SK-N-SH treated with all-trans-retinoic acid at 6 μM for 48 hours (cell line): ENCODE data around the gene HPCAL4.

Source experiments
- ATAC-seq: fragments of 200-7000 bp; cut with Tn5 transposase; 3 replicates; pipeline ENCODE4 v1.9.1; 2020; ENCODE audit warnings: mild to moderate bottlenecking, moderate library complexity
- ARNTL ChIP-seq: fragments of 450-650 bp; formaldehyde crosslinking; IDR thresholded peaks from 2 replicates; pipeline ENCODE4 v1.5.0; 2020; ENCODE audit warnings: low read depth, mild to moderate bottlenecking, moderate library complexity, borderline replicate concordance
- BACH2 ChIP-seq: fragments of 250-450 bp; sonication (Bioruptor Pico); IDR thresholded peaks from 2 replicates; pipeline ENCODE4 v1.9.0; 2021; ENCODE audit warnings: mild to moderate bottlenecking, borderline replicate concordance
- CREB5 ChIP-seq: fragments of 250-450 bp; sonication (Bioruptor Pico); IDR thresholded peaks from 2 replicates; pipeline ENCODE4 v1.5.1; 2020; ENCODE audit warnings: low read depth, mild to moderate bottlenecking, moderate library complexity
- CSDC2 ChIP-seq: fragments of 250-450 bp; sonication (Bioruptor Pico); IDR thresholded peaks from 2 replicates; pipeline ENCODE4 v1.5.0; 2020; ENCODE audit warnings: mild to moderate bottlenecking, moderate library complexity
- CSRNP3 ChIP-seq: fragments of 250-450 bp; sonication (Bioruptor Pico); IDR thresholded peaks from 2 replicates; pipeline ENCODE4 v1.5.1; 2021; ENCODE audit warnings: mild to moderate bottlenecking, moderate library complexity
- ESRRG ChIP-seq: fragments of 250-450 bp; sonication (Bioruptor Pico); IDR thresholded peaks from 2 replicates; pipeline ENCODE4 v1.6.1; 2021; ENCODE audit warnings: mild to moderate bottlenecking
- GLIS3 ChIP-seq: fragments of 250-450 bp; sonication (Bioruptor Pico); IDR thresholded peaks from 2 replicates; pipeline ENCODE4 v1.5.0; 2020; ENCODE audit warnings: mild to moderate bottlenecking, moderate library complexity
- ISL1 ChIP-seq: fragments of 250-450 bp; sonication (Bioruptor Pico); IDR thresholded peaks from 2 replicates; pipeline ENCODE4 v2.1.2; 2022; ENCODE audit warnings: mild to moderate bottlenecking, moderate library complexity
- OSR1 ChIP-seq: fragments of 250-450 bp; sonication (Bioruptor Pico); IDR thresholded peaks from 2 replicates; pipeline ENCODE4 v1.8.0; 2022; ENCODE audit warnings: moderate library complexity, mild to moderate bottlenecking, inconsistent platforms
- POU6F1 ChIP-seq: fragments of 250-450 bp; sonication (Bioruptor Pico); IDR thresholded peaks from 2 replicates; pipeline ENCODE4 v1.8.0; 2021; ENCODE audit warnings: low read depth, mild to moderate bottlenecking, moderate library complexity, borderline replicate concordance
- PPARA ChIP-seq: fragments of 250-450 bp; sonication (Bioruptor Pico); IDR thresholded peaks from 2 replicates; pipeline ENCODE4 v1.5.0; 2020; ENCODE audit warnings: mild to moderate bottlenecking, borderline replicate concordance
- RARB ChIP-seq: fragments of 250-450 bp; sonication (Bioruptor Pico); IDR thresholded peaks from 2 replicates; pipeline ENCODE4 v1.8.0; 2021; ENCODE audit warnings: mild to moderate bottlenecking, moderate library complexity
- TCF4 ChIP-seq: fragments of 250-450 bp; sonication (Bioruptor Pico); IDR thresholded peaks from 2 replicates; pipeline ENCODE4 v1.8.0; 2021; ENCODE audit warnings: mild to moderate bottlenecking, moderate library complexity, borderline replicate concordance
- TOX ChIP-seq: fragments of 250-450 bp; sonication (Bioruptor Pico); IDR thresholded peaks from 2 replicates; pipeline ENCODE4 v1.8.0; 2021; ENCODE audit warnings: mild to moderate bottlenecking, moderate library complexity, borderline replicate concordance
- ZC3H10 ChIP-seq: fragments of 250-450 bp; sonication (Bioruptor Pico); IDR thresholded peaks from 2 replicates; pipeline ENCODE4 v1.5.1; 2021; ENCODE audit warnings: mild to moderate bottlenecking, moderate library complexity
- ZFP3 ChIP-seq: fragments of 250-450 bp; sonication (Bioruptor Pico); IDR thresholded peaks from 2 replicates; pipeline ENCODE4 v1.5.0; 2020; ENCODE audit warnings: mild to moderate bottlenecking, moderate library complexity
- ZFP30 ChIP-seq: fragments of 450-650 bp; formaldehyde crosslinking; IDR thresholded peaks from 2 replicates; pipeline ENCODE4 v1.5.0; 2022; ENCODE audit warnings: mild to moderate bottlenecking, moderate library complexity
- ZNF565 ChIP-seq: fragments of 450-650 bp; formaldehyde crosslinking; conservative IDR thresholded peaks from 2 replicates; pipeline ENCODE4 v1.5.0; 2020; ENCODE audit warnings: low read depth, mild to moderate bottlenecking, moderate library complexity
- ZNF8 ChIP-seq: fragments of 450-650 bp; formaldehyde crosslinking; IDR thresholded peaks from 2 replicates; pipeline ENCODE4 v1.5.0; 2020; ENCODE audit warnings: mild to moderate bottlenecking, moderate library complexity
- TF ChIP-seq, protein P1 (sequence below): fragments of 250-450 bp; sonication (Bioruptor Pico); IDR thresholded peaks from 2 replicates; pipeline ENCODE4 v1.5.0; 2020; ENCODE audit warnings: mild to moderate bottlenecking, moderate library complexity
- TF ChIP-seq, protein P2 (sequence below): fragments of 250-450 bp; sonication (Bioruptor Pico); IDR thresholded peaks from 2 replicates; pipeline ENCODE4 v1.8.0; 2020; ENCODE audit warnings: mild to moderate bottlenecking, moderate library complexity, borderline replicate concordance

Gene HPCAL4

DNA sequence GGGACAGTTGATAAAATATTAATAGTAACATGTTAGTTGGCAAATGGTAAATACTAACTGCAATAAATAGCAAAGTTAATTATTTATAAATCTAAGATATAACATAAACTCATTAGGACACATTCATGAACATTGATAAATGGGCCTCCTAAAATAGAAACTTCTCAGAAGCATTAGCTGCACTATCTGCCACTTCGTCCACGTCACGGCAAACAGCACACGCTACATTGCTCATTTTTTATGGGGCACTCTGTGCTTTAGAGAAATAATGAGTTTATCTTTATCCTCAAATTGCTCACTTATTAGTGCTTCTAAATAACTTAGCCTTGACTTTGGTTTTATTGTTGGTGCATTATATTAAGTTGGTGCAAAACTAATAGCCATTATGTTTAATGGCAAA lies 16.3 kb upstream of the HPCAL4 start:
- no peak for ATAC-seq
- TF ChIP-seq ZFP3 (CRISPR knock-in tag) (no peak), CSDC2 (CRISPR knock-in tag) (no peak), OSR1 (no peak), BACH2 (no peak), ISL1 (CRISPR knock-in tag) (no peak), ARNTL (CRISPR knock-in tag) (no peak), ESRRG (no peak), POU6F1 (CRISPR knock-in tag) (no peak), ZC3H10 (CRISPR knock-in tag) (no peak), PPARA (CRISPR knock-in tag) (no peak), CREB5 (CRISPR knock-in tag) (no peak), RARB (CRISPR knock-in tag) (no peak), ZNF8 (CRISPR knock-in tag) (no peak), TOX (no peak), GLIS3 (CRISPR knock-in tag) (no peak)
- TF ChIP-seq, protein P1, sequence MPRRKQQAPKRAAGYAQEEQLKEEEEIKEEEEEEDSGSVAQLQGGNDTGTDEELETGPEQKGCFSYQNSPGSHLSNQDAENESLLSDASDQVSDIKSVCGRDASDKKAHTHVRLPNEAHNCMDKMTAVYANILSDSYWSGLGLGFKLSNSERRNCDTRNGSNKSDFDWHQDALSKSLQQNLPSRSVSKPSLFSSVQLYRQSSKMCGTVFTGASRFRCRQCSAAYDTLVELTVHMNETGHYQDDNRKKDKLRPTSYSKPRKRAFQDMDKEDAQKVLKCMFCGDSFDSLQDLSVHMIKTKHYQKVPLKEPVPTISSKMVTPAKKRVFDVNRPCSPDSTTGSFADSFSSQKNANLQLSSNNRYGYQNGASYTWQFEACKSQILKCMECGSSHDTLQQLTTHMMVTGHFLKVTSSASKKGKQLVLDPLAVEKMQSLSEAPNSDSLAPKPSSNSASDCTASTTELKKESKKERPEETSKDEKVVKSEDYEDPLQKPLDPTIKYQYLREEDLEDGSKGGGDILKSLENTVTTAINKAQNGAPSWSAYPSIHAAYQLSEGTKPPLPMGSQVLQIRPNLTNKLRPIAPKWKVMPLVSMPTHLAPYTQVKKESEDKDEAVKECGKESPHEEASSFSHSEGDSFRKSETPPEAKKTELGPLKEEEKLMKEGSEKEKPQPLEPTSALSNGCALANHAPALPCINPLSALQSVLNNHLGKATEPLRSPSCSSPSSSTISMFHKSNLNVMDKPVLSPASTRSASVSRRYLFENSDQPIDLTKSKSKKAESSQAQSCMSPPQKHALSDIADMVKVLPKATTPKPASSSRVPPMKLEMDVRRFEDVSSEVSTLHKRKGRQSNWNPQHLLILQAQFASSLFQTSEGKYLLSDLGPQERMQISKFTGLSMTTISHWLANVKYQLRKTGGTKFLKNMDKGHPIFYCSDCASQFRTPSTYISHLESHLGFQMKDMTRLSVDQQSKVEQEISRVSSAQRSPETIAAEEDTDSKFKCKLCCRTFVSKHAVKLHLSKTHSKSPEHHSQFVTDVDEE (CRISPR knock-in tag), result no peak
- TF ChIP-seq, protein P2, sequence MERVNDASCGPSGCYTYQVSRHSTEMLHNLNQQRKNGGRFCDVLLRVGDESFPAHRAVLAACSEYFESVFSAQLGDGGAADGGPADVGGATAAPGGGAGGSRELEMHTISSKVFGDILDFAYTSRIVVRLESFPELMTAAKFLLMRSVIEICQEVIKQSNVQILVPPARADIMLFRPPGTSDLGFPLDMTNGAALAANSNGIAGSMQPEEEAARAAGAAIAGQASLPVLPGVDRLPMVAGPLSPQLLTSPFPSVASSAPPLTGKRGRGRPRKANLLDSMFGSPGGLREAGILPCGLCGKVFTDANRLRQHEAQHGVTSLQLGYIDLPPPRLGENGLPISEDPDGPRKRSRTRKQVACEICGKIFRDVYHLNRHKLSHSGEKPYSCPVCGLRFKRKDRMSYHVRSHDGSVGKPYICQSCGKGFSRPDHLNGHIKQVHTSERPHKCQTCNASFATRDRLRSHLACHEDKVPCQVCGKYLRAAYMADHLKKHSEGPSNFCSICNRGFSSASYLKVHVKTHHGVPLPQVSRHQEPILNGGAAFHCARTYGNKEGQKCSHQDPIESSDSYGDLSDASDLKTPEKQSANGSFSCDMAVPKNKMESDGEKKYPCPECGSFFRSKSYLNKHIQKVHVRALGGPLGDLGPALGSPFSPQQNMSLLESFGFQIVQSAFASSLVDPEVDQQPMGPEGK (CRISPR knock-in tag), result no peak

- TF ChIP-seq, protein P1 (CRISPR knock-in tag), result no peak
- TF ChIP-seq ZNF8 (CRISPR knock-in tag) (no peak), ZFP3 (CRISPR knock-in tag) (no peak), CSRNP3 (CRISPR knock-in tag) (no peak), ZNF565 (CRISPR knock-in tag) (no peak), ZFP30 (no peak), TCF4 (CRISPR knock-in tag) (no peak), CSDC2 (CRISPR knock-in tag) (no peak), ESRRG (no peak)
- TF ChIP-seq, protein P2 (CRISPR knock-in tag), result no peak
- no peak for ATAC-seq
These were observed 13.5 kb upstream of the HPCAL4 start for GRCh38 chr1:39704757-39705156.
